ENCODE measurements around the gene LEMD3. TPM values are rescaled to one million over a fixed set of nuclear protein-coding genes. Genes with fewer than 3 reads are reported as not detected.

Gene LEMD3
- total RNA-seq, 1 experiment from 2014 or later, result 28.4 TPM

- Histone ChIP-seq H3K27ac (ENCODE audit: low read depth, low read length, poor library complexity, severe bottlenecking) (no peak overlapping the region), H3K36me3 (ENCODE audit: insufficient read depth, low read length, poor library complexity, severe bottlenecking) (no peaks in the 10 kb centered on the region), H3K4me1 (ENCODE audit: insufficient read depth, low read length, poor library complexity, severe bottlenecking) (peaks cover 20% of the 10 kb centered on the region), H3K9me3 (ENCODE audit: low read depth, low read length, poor library complexity, severe bottlenecking) (no peaks in the 10 kb centered on the region), H3K27me3 (replicated peaks; ENCODE audit: insufficient read depth, low read depth, low read length, poor library complexity) (no peaks in the 10 kb centered on the region), H3K4me3 (ENCODE audit: low read depth, low read length, poor library complexity, severe bottlenecking) (no peak overlapping the region)
- POLR2A ChIA-PET (ENCODE audit: low non-redundant PET), result no interaction called here
- CTCF ChIA-PET, result no interaction called here
- TF ChIP-seq CTCF (conservative IDR thresholded peaks at IDR 0.05; ENCODE audit: low read depth, low read length), result no peak
- no peak for TF ChIP-seq EZH2 (IDR thresholded peaks at IDR 0.05; ENCODE audit: borderline replicate concordance, low read depth, low read length, poor library complexity, severe bottlenecking)
- no peak for DNase-seq (ENCODE audit: low spot score)
- no TSS peak for BruUV-seq (replicated peaks)
- intact Hi-C loops (cut with micrococcal nuclease; ENCODE audit: unreplicated experiment), result no loop called here
Measured at GRCh38 chr12:65204886-65205525, 35.6 kb downstream of the LEMD3 start.

- H3K27me3 ChIP-seq (replicated peaks; ENCODE audit: insufficient read depth, low read depth, low read length, poor library complexity), result no peaks in the 10 kb centered on the region
- POLR2A ChIA-PET (ENCODE audit: low non-redundant PET), result no interaction called here
- H3K4me3 ChIP-seq (ENCODE audit: low read depth, low read length, poor library complexity, severe bottlenecking), result no peak overlapping the region
- no peaks in the 10 kb centered on the region for H3K9me3 ChIP-seq (ENCODE audit: low read depth, low read length, poor library complexity, severe bottlenecking)
- CTCF ChIA-PET, result no interaction called here
- H3K36me3 ChIP-seq (ENCODE audit: insufficient read depth, low read length, poor library complexity, severe bottlenecking), result no peaks in the 10 kb centered on the region
- intact Hi-C loops (cut with micrococcal nuclease; ENCODE audit: unreplicated experiment), result no loop called here
- no TSS peak for BruUV-seq (replicated peaks)
- no peak overlapping the region for H3K27ac ChIP-seq (ENCODE audit: low read depth, low read length, poor library complexity, severe bottlenecking)
- peaks cover 23% of the 10 kb centered on the region for H3K4me1 ChIP-seq (ENCODE audit: insufficient read depth, low read length, poor library complexity, severe bottlenecking)
- no peak for TF ChIP-seq EZH2 (IDR thresholded peaks at IDR 0.05; ENCODE audit: borderline replicate concordance, low read depth, low read length, poor library complexity, severe bottlenecking)
- no peak for TF ChIP-seq CTCF (conservative IDR thresholded peaks at IDR 0.05; ENCODE audit: low read depth, low read length)
- DNase-seq (ENCODE audit: low spot score), result no peak
Measured at GRCh38 chr12:65205886-65206285, 36.5 kb downstream of the LEMD3 start.

- intact Hi-C loops (cut with micrococcal nuclease; ENCODE audit: unreplicated experiment), result no loop called here
- Histone ChIP-seq H3K27me3 (replicated peaks; ENCODE audit: insufficient read depth, low read depth, low read length, poor library complexity) (no peaks in the 10 kb centered on the region), H3K9me3 (ENCODE audit: low read depth, low read length, poor library complexity, severe bottlenecking) (no peaks in the 10 kb centered on the region), H3K27ac (ENCODE audit: low read depth, low read length, poor library complexity, severe bottlenecking) (no peak overlapping the region), H3K4me1 (ENCODE audit: insufficient read depth, low read length, poor library complexity, severe bottlenecking) (peaks cover 23% of the 10 kb centered on the region), H3K4me3 (ENCODE audit: low read depth, low read length, poor library complexity, severe bottlenecking) (no peak overlapping the region), H3K36me3 (ENCODE audit: insufficient read depth, low read length, poor library complexity, severe bottlenecking) (no peaks in the 10 kb centered on the region)
- POLR2A ChIA-PET (ENCODE audit: low non-redundant PET), result no interaction called here
- CTCF ChIA-PET, result no interaction called here
- TF ChIP-seq CTCF (conservative IDR thresholded peaks at IDR 0.05; ENCODE audit: low read depth, low read length), result no peak
- no peak for TF ChIP-seq EZH2 (IDR thresholded peaks at IDR 0.05; ENCODE audit: borderline replicate concordance, low read depth, low read length, poor library complexity, severe bottlenecking)
- no peak for DNase-seq (ENCODE audit: low spot score)
- no TSS peak for BruUV-seq (replicated peaks)
Measured at GRCh38 chr12:65208125-65208524, 38.7 kb downstream of the LEMD3 start.

Data from A673 (cell line).